GM19023 (cell line): Measurements from ENCODE around the gene ANKRD17.

Source experiments
- ATAC-seq: cut with Tn5 transposase; IDR thresholded peaks from one replicate; pipeline ENCODE4 v1.9.1; 2021; ENCODE audit warnings: mild to moderate bottlenecking, moderate library complexity; ENCODE audit not compliant: unreplicated experiment

The ANKRD17 gene

DNA sequence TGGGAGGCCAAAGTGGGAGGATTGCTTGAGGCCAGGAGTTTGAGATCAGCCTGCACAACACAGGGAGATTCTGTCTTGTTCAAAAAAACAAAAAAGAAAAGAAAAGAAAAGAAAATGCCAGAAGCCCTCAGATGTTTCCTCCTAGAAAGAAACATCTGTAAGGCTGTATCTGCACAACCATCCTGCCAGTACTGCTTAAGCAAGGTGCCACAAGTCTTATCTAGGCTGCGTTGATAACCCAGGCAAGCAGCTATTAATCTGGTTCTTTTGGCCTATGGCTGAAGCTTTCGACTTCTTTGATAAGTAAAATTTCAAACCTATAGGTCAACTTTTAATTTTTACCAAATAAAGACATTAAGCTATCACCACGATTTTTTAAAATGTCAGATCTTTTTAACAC is 192.2 kb downstream of the ANKRD17 start:
- ATAC-seq: no peak

GRCh38 chr4:73064536-73064935 is 194.1 kb downstream of the ANKRD17 start:
- no peak for ATAC-seq

- peak; percentile 79 for ATAC-seq
Observed at GRCh38 chr4:73055241-73055897, 203.2 kb downstream of the ANKRD17 start.

DNA sequence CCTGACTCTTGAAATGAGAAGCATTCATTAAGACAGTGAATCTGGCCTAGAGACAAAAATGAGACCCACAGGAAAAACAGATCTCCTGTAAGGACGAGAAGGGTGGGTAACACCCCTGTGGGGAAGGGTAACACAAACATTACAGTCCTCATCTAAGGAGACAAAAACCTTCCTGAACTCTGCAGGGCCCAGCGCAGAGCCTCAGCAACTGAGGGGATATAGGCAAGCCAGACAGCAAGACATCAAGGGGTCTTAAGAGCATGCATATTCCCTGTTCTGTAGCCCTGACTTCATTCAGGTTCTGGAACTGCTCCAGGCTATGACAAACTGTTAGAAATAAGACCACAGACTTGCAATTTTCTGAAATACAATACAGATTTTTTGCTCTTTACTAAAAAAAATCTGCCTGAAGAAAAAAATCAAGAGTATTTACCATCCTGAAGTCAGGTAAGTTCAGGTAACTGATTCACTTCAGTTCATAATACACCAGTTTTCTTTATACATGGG is 204.6 kb downstream of the ANKRD17 start:
- no peak for ATAC-seq

DNA sequence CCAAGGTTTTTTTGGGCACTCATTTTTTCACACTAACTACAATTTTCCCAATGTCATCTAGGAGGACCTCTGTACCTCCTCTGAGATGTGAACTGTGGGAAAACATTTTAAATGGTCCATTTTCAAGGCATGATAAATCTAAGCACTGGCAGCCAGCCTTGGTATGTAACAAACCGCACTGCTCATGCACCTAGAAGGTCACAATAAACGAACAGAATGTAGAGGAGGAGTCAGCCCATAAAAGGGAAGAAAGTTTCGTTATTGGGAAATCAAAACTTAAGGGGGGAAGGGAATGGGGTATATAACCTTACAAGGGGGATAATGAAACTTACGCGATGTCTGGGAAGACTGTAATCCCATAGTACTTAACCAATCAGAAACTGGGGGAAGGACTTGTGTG is 205.5 kb downstream of the ANKRD17 start:
- ATAC-seq: no peak

GRCh38 chr4:73051625-73052024 is 207.0 kb downstream of the ANKRD17 start:
- ATAC-seq: no peak

- no peak for ATAC-seq
Observed at GRCh38 chr4:73045879-73046278, 212.7 kb downstream of the ANKRD17 start.

- no peak for ATAC-seq
Observed at GRCh38 chr4:73037057-73037456, 221.5 kb downstream of the ANKRD17 start.

GRCh38 chr4:73036123-73036522 is 222.5 kb downstream of the ANKRD17 start:
- ATAC-seq: no peak

DNA sequence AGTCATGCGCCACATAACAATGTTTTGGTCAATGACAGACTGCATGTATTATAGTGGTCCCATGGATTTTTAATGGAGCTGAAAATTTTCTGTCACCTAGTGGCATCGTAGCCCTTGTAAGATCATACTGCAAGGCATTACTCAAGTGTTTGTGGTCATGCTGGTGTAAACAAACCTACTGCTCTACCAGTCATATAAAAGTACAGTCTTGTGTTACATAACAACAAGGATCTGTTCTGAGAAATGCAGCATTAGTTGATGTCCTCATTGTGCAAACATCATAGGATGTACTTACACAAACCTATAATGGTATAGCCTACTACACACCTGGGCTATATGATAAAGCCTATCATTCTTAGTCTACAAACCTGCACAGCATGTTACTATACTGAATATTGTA is 223.7 kb downstream of the ANKRD17 start:
- ATAC-seq: no peak

- ATAC-seq: no peak
Observed at GRCh38 chr4:73028621-73029020, 230.0 kb downstream of the ANKRD17 start.
